HFFc6 (cell line): Measurements from ENCODE around the gene PRKCE. TPM values are rescaled to one million over a fixed set of nuclear protein-coding genes. Genes with fewer than 3 reads are reported as not detected.

Source experiments
- DNase-seq: peaks from one replicate; pipeline ENCODE4 v3.0.0-alpha.2; 2018
- H3K27ac Mint-ChIP-seq: 2 replicates; pipeline ENCODE4 v1.8.0; 2020; ENCODE audit warnings: mild to moderate bottlenecking, mixed read lengths
- H3K27me3 Mint-ChIP-seq: 2 replicates; pipeline ENCODE4 v1.8.0; 2021; ENCODE audit warnings: mild to moderate bottlenecking, moderate library complexity, mixed read lengths; ENCODE audit not compliant: insufficient read depth
- H3K36me3 Mint-ChIP-seq: 2 replicates; pipeline ENCODE4 v1.8.0; 2021; ENCODE audit warnings: low read depth, mixed read lengths
- H3K4me1 Mint-ChIP-seq: 2 replicates; pipeline ENCODE4 v1.8.0; 2020; ENCODE audit warnings: low read depth, mixed read lengths
- H3K4me3 Mint-ChIP-seq: 2 replicates; pipeline ENCODE4 v1.8.0; 2020; ENCODE audit warnings: mild to moderate bottlenecking, moderate library complexity, mixed read lengths
- H3K9me3 Mint-ChIP-seq: 2 replicates; pipeline ENCODE4 v1.8.0; 2020; ENCODE audit warnings: mild to moderate bottlenecking, mixed read lengths
- CTCF ChIP-seq: fragments of 200-600 bp; sonication (generic); IDR thresholded peaks from 2 replicates; pipeline ENCODE4 v1.5.0; 2021; ENCODE audit warnings: antibody characterized with exemption, mild to moderate bottlenecking
- total RNA-seq, 6 experiments: library from RNA; stranded (reverse); fragmentation: NEBNext Ultra II Directional; extraction: Animal tissue kit (Norgen Biotek cat#: 25700); gene quantifications; 2 replicates in 1 of 6; 3 replicates in 5 of 6; pipeline ENCODE4 v1.2.3, GENCODE V29; 2021

The PRKCE gene
- total RNA-seq, 6 experiments from 2014 or later, result 10.8 to 13.7 (median 12.0) TPM

GRCh38 chr2:45708501-45708900 is 57.0 kb downstream of the PRKCE start:
- Mint-ChIP-seq H3K27me3 (no peaks in the 10 kb centered on the region), H3K36me3 (peaks cover 12% of the 10 kb centered on the region), H3K9me3 (no peaks in the 10 kb centered on the region), H3K27ac (no peak overlapping the region), H3K4me1 (peaks cover 21% of the 10 kb centered on the region), H3K4me3 (no peak overlapping the region)
- no peak for TF ChIP-seq CTCF
- no peak for DNase-seq

- TF ChIP-seq CTCF, result no peak
- H3K36me3 Mint-ChIP-seq, result peaks cover 12% of the 10 kb centered on the region
- H3K27me3 Mint-ChIP-seq, result no peaks in the 10 kb centered on the region; the same call in 1 of the 2 replicates
- no peak overlapping the region for H3K4me3 Mint-ChIP-seq
- peaks cover 16% of the 10 kb centered on the region for H3K4me1 Mint-ChIP-seq
- no peak overlapping the region for H3K27ac Mint-ChIP-seq
- no peak for DNase-seq
- H3K9me3 Mint-ChIP-seq, result no peaks in the 10 kb centered on the region
Observed at GRCh38 chr2:45709137-45709536, 57.7 kb downstream of the PRKCE start.

GRCh38 chr2:45710468-45710867 is 59.0 kb downstream of the PRKCE start:
- H3K4me3 Mint-ChIP-seq, result no peak overlapping the region
- H3K4me1 Mint-ChIP-seq, result peaks cover 16% of the 10 kb centered on the region
- no peaks in the 10 kb centered on the region for H3K9me3 Mint-ChIP-seq
- no peaks in the 10 kb centered on the region; the same call in 1 of the 2 replicates for H3K27me3 Mint-ChIP-seq
- DNase-seq, result no peak
- TF ChIP-seq CTCF, result no peak
- peaks cover 12% of the 10 kb centered on the region for H3K36me3 Mint-ChIP-seq
- H3K27ac Mint-ChIP-seq, result no peak overlapping the region

- Mint-ChIP-seq H3K4me1 (peaks cover 13% of the 10 kb centered on the region), H3K36me3 (peaks cover 12% of the 10 kb centered on the region), H3K27me3 (no peaks in the 10 kb centered on the region; the same call in 1 of the 2 replicates), H3K4me3 (no peak overlapping the region), H3K27ac (no peak overlapping the region), H3K9me3 (no peaks in the 10 kb centered on the region)
- TF ChIP-seq CTCF, result no peak
- no peak for DNase-seq
Observed at GRCh38 chr2:45711224-45711623, 59.7 kb downstream of the PRKCE start.

GRCh38 chr2:45712570-45712969 is 61.1 kb downstream of the PRKCE start:
- DNase-seq, result no peak
- H3K4me3 Mint-ChIP-seq, result no peak overlapping the region
- no peak; the same call in 1 of the 2 replicates for TF ChIP-seq CTCF
- no peak overlapping the region for H3K27ac Mint-ChIP-seq
- H3K27me3 Mint-ChIP-seq, result peaks cover 2% of the 10 kb centered on the region; the same call in 1 of the 2 replicates
- H3K36me3 Mint-ChIP-seq, result peaks cover 12% of the 10 kb centered on the region
- 0 out of 2 replicates have a peak, but pooled peaks cover 5% of the 10 kb centered on the region for H3K4me1 Mint-ChIP-seq
- no peaks in the 10 kb centered on the region for H3K9me3 Mint-ChIP-seq

GRCh38 chr2:45713136-45713535 is 61.7 kb downstream of the PRKCE start:
- no peak overlapping the region for H3K4me3 Mint-ChIP-seq
- H3K9me3 Mint-ChIP-seq, result no peaks in the 10 kb centered on the region
- H3K27me3 Mint-ChIP-seq, result peaks cover 2% of the 10 kb centered on the region; the same call in 1 of the 2 replicates
- H3K36me3 Mint-ChIP-seq, result peaks cover 7% of the 10 kb centered on the region
- no peak overlapping the region for H3K27ac Mint-ChIP-seq
- no peak for DNase-seq
- TF ChIP-seq CTCF, result no peak
- 0 out of 2 replicates have a peak, but pooled peaks cover 5% of the 10 kb centered on the region for H3K4me1 Mint-ChIP-seq
